Lower leg skin (tissue), 4 donors: ENCODE results near the gene MIER2. TPM values are rescaled to one million over a fixed set of nuclear protein-coding genes. Genes with fewer than 3 reads are reported as not detected.

Source experiments
- DNase-seq, 2 donors: peaks; one replicate each; pipeline ENCODE4 v3.0.0-alpha.2; 2019; ENCODE audit warnings: low spot score in 2 of 2
- H3K4me3 ChIP-seq: fragments of 200-600 bp; sonication (generic); 2 replicates; pipeline ENCODE4 v1.5.1; 2017; ENCODE audit warnings: mild to moderate bottlenecking, low read depth; ENCODE audit not compliant: poor library complexity, severe bottlenecking
- POLR2A ChIP-seq, 2 donors: fragments of 450-650 bp; IDR thresholded peaks; one replicate each; pipeline ENCODE4 v1.6.1; 2016 to 2017; ENCODE audit warnings: antibody characterized with exemption in 2 of 2, mild to moderate bottlenecking in 1 of 2, moderate library complexity in 1 of 2
- WGBS, 2 donors: methylation state at CpG; one replicate each; pipeline ENCODE4 v1.1.5; 2018; 5-methylcytosine and 5-hydroxymethylcytosine counted together
- intact Hi-C: fragments of 100-400 bp; cut with DNase I; formaldehyde crosslinking; loops from one replicate; pipeline ENCODE4 v1.15.0; 2023; ENCODE audit warnings: low total_unique reads
- total RNA-seq, 4 donors: library from RNA; depleted of rRNA; stranded (reverse); fragments of >200 nt; gene quantifications; one replicate each; pipeline ENCODE4 v1.1.0, GENCODE V29; 2016
- TF ChIP-seq, protein P1 (sequence below), 3 donors: fragments of 450-650 bp; IDR thresholded peaks; one replicate each; pipeline ENCODE4 v1.5.1; 2016; ENCODE audit warnings: antibody characterized with exemption in 3 of 3, mild to moderate bottlenecking in 3 of 3, moderate library complexity in 2 of 3

Gene MIER2
- total RNA-seq, 4 donors from 2014 or later = 24.6 to 76.3 (median 51.8) TPM

DNA sequence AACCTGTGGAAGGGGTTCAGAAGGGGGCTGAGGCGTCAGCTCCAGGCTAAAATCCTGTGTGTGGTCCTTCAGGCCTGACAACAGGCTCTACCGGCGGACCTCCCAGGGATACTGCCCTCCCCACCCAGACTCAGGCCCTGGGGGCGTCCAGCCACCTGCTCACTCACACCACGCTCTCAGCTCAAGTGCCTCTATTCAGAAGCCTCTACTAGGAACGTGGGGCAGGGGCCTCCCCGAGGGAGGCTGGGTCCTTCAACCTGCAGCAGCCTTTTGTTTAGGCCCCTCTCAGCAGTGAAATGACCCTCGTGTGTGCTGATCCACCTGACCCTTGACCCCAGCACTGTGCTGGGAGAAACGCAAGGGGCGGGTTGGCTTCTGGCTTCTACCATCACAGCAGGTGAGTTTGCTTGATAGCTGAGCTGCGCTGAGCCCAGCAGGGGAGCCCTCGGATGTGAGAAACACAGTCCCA lies 64.0 kb downstream of the MIER2 start:
- H3K4me3 ChIP-seq = no peak overlapping the region
- no peak for TF ChIP-seq POLR2A (IDR thresholded peaks at IDR 0.05)
- 71 to 75% methylated on average over 11 to 12 of the region's 12 CpGs for WGBS, 2 donors
- DNase-seq = peak in 1 of 2 donors; percentile 81
- intact Hi-C loops = no loop called here

DNA sequence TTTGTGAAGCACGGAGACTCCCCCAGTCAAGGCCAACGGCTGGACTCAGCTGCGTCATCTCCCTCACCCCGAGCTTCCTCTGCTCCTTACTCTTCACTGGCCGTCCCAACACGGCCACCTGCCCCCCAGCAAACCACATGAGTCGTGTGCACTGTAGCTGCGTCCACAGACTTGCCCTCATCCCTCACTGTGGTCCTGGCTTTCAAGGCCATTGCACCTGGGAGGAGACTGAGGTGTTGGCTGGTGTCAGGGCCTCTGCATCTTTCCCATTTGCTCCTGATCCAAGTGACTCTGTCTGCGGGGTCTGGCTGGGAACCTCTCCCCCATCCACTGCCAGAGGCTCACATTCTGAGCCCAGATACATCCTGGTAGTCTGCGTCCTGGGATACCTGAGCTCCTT lies 64.9 kb downstream of the MIER2 start:
- peak in 1 of 2 donors; percentile 80 for DNase-seq
- intact Hi-C loops = no loop called here
- TF ChIP-seq, protein P1, sequence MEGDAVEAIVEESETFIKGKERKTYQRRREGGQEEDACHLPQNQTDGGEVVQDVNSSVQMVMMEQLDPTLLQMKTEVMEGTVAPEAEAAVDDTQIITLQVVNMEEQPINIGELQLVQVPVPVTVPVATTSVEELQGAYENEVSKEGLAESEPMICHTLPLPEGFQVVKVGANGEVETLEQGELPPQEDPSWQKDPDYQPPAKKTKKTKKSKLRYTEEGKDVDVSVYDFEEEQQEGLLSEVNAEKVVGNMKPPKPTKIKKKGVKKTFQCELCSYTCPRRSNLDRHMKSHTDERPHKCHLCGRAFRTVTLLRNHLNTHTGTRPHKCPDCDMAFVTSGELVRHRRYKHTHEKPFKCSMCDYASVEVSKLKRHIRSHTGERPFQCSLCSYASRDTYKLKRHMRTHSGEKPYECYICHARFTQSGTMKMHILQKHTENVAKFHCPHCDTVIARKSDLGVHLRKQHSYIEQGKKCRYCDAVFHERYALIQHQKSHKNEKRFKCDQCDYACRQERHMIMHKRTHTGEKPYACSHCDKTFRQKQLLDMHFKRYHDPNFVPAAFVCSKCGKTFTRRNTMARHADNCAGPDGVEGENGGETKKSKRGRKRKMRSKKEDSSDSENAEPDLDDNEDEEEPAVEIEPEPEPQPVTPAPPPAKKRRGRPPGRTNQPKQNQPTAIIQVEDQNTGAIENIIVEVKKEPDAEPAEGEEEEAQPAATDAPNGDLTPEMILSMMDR (IDR thresholded peaks at IDR 0.05) = no peak
- TF ChIP-seq POLR2A (IDR thresholded peaks at IDR 0.05) = no peak

DNA sequence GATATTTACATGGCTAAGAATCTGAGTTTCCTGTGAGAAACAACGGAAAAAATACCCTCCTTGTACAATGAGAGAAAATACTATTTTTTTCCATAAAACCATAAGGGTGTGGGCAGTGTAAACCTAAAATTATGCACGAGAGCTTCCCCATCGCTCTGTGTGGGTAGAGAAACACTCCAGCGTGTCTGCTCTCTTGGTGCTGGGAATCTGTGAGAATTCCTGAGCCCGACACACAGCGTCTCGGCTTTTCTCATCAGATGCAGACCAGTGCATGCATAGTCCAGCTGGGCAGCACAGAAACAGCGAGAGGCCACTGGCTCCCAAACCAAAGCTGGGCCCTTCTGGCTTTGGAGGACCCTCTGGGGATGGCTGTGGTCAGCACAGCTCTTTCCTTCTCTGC lies 65.4 kb downstream of the MIER2 start:
- TF ChIP-seq, protein P1 (IDR thresholded peaks at IDR 0.05) = no peak
- no peak for TF ChIP-seq POLR2A (IDR thresholded peaks at IDR 0.05)
- 84 to 86% methylated on average over 8 of the region's 8 CpGs for WGBS, 2 donors
- H3K4me3 ChIP-seq = no peak overlapping the region
- DNase-seq = no peak
- intact Hi-C loops = no loop called here

More for the DNA sequence above, 64.9 kb downstream of the MIER2 start:
- WGBS, 2 donors = 83 to 87% methylated on average over 9 to 10 of the region's 10 CpGs
- H3K4me3 ChIP-seq = no peak overlapping the region

DNA sequence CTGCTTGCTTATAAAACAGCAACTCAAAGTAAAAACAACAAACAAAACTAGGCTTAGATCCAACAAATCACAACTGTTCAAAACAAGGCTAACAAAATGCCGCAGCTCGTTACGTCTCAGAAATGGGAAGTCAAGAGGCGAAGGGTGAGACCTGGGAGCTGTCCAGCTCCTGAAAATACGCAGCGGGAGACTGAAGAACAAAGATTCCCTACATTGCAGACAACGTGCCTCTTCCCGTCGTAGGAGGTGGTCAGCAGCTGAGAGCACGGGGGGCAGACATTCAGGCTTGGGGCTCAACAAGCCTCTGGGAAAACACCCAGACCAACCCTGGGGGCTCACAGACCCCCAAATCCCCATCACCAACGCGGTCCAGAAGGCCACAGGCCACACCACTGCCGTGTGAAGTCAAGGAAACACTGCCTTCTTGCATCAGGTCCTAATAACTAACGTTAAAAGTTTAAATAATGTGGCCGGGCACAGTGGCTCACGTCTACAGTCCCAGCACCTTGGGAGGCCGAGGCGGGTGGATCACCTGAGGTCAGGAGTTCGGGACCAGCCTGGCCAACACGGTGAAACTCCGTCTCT lies 66.9 kb downstream of the MIER2 start:
- no peak overlapping the region for H3K4me3 ChIP-seq
- peak in 1 of 2 donors; percentile 60 for DNase-seq
- intact Hi-C loops = no loop called here
- 51 to 53% methylated on average over 21 of the region's 21 CpGs for WGBS, 2 donors
- no peak for TF ChIP-seq POLR2A (IDR thresholded peaks at IDR 0.05)
- TF ChIP-seq, protein P1 (IDR thresholded peaks at IDR 0.05) = no peak

DNA sequence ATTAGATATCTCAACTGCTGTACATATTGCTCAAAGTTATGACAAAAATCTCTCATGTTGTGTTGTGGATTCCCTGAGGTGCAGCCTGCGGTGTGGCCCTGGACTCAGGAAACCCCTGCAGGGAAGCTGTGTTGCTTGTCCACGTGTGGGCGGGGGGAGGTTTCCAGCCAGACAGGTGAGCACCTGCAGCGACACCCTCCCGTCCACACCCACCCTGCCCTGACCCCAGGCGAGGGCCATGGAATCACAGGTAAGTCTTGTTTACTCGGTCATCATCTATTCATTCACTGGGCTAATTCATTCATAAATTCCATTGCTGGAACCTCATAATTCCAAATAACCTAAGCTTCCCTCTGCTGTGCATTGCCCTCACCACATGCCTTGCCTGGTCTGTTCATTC lies 67.5 kb downstream of the MIER2 start:
- no peak for DNase-seq
- WGBS, 2 donors = 57 to 71% methylated on average over 7 of the region's 7 CpGs
- TF ChIP-seq POLR2A (IDR thresholded peaks at IDR 0.05) = no peak
- TF ChIP-seq, protein P1 (IDR thresholded peaks at IDR 0.05) = no peak
- no peak overlapping the region for H3K4me3 ChIP-seq
- intact Hi-C loops = no loop called here

DNA sequence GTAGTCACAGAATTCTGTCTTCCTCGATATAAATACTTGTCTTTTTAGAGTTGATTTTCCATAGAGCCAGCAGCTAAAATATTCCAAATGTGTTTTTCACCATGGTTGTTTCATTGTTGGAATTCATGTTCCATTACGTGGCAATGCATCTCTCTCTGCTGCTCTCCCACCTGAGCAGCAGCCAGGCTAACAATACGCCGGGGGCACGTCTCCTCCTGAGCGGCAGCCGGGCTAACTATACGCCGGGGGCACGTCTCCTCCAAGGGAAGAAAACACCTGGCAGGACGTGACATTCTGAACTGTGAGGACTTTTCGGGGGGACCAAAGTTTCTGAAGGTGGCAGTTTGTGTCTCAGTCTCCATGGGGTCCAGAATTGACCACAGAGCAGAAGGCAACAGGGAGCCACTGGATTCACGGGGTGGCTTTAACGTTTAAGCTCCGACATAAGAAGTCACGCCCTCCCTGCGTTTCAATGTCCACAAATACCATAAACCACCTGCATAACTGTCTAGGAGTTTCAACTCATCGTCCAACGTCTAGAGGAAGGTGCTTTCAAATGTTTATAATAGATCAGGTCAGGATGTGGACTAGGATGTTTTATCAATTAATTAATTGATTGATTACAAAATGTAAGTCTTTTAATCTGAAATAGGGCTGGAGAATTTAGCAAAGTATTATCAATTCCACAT lies 68.5 kb downstream of the MIER2 start:
- DNase-seq = no peak
- WGBS, 2 donors = 87 to 89% methylated on average over 19 of the region's 19 CpGs
- intact Hi-C loops = no loop called here

More for the DNA sequence above, 68.5 kb downstream of the MIER2 start:
- H3K4me3 ChIP-seq = no peak overlapping the region
- TF ChIP-seq, protein P1 (IDR thresholded peaks at IDR 0.05) = no peak
